Inflammatory macrophage treated with lipopolysaccharide for 1 hour (primary cell): Measurements from ENCODE around the gene OTOL1.

ENCODE experiments used
- DNase-seq, 2 donors: peaks; one replicate each; pipeline ENCODE4 v3.0.0-alpha.2; 2020 to 2022

The OTOL1 gene

DNA sequence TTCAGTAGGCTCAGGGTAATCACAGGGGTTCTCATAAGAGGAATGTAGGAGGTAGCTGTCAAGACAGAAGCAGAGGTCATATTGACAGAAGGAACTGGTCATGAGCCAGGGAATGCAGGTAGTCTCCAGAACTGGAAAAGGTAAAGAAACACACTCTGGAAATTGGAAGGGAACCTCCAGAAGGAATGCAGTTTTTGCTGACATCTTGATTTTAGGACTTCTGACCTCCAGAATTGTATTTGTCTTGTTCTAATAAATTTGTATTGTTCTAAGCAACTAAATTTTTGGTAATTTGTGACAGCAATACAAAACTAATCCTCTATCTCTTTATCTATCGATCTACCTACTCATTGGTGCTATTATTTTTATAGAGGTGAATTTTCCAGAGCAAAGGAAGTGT is 49.2 kb downstream of the OTOL1 start:
- no peak for DNase-seq

- no peak for DNase-seq
These were observed 51.7 kb downstream of the OTOL1 start for GRCh38 chr3:161548301-161548700.

- DNase-seq = no peak
These were observed 52.7 kb downstream of the OTOL1 start for GRCh38 chr3:161549261-161549660.

- DNase-seq = no peak
These were observed 54.0 kb downstream of the OTOL1 start for GRCh38 chr3:161550491-161551195.

- DNase-seq = no peak
These were observed 55.1 kb downstream of the OTOL1 start for GRCh38 chr3:161551697-161552096.

DNA sequence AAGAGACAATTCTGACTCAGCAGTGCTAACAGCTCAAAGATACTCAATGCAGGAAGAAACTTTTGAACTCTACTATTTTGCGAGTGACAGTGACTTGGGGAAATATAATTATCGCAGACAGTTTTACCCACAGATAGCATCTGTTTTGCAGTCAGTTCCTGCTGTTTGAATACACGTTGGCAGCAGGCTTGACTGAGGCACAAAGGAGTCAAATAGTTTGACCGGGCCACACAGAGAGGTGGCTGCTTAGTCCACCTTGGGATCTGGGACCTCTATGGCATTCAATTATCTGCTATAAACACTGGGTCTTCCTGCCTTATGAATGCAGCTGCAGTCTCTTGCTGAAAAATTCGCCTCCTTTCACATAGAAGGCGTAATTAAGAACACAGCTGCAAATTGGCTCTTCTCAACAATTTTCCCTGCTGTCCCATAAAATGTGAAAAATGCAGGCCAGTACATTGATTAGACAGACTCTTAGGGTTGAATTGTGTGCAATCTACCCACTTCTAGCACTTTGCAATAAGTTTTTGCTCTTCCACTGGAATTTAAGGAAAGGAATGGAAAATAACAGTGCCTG is 56.5 kb downstream of the OTOL1 start:
- DNase-seq = no peak
